C4-2B (cell line): ENCODE data around the gene PLXND1.

Experiments
- CTCF ChIP-seq: fragments of 450-650 bp; conservative IDR thresholded peaks from 2 replicates; pipeline ENCODE4 v1.5.1; 2017; ENCODE audit warnings: mild to moderate bottlenecking
- ZFX ChIP-seq: fragments of 450-650 bp; IDR thresholded peaks from 2 replicates; pipeline ENCODE4 v1.6.1; 2017

- TF ChIP-seq CTCF (no peak), ZFX (no peak)
Measured at GRCh38 chr3:129556890-129557547, 49.5 kb downstream of the PLXND1 start.
